ENCODE measurements around the gene FOXN4.

The FOXN4 gene

DNA sequence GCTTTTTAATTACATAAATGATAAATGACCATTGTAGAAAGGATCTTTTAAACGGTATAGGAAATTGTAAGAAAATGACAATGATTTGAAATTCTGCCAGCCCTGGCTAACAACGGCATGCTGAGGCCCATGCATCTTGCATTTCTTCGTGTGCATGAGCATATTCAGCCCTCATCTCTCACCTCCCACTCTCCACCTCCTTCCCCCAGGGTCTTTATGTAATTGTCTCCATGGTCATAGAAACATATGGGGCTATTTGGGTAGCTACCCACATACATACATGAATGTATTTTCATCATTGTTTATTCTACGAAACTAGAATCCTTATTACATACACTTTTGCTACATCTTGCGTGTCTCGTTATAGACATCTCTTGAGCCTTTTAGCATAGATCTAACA, 43.1 kb upstream of the FOXN4 start:
- H3K9me3 ChIP-seq (ENCODE audit: severe bottlenecking) = no peaks in the 10 kb centered on the region
- ATAC-seq (ENCODE audit: low read depth) = no peak
- H3K27me3 ChIP-seq (ENCODE audit: insufficient read depth, poor library complexity, severe bottlenecking) = peaks cover 22% of the 10 kb centered on the region
- no peak for DNase-seq (ENCODE audit: low spot score)
- no peaks in the 10 kb centered on the region for H3K36me3 ChIP-seq (ENCODE audit: low read depth)
- no peaks in the 10 kb centered on the region for H3K4me1 ChIP-seq (ENCODE audit: insufficient read depth, poor library complexity, severe bottlenecking)
- no peak overlapping the region for H3K4me3 ChIP-seq (ENCODE audit: severe bottlenecking)
- no peak for TF ChIP-seq CTCF (IDR thresholded peaks at IDR 0.05; ENCODE audit: poor library complexity, severe bottlenecking)
- no peak overlapping the region for H3K27ac ChIP-seq (ENCODE audit: poor library complexity, severe bottlenecking)

DNA sequence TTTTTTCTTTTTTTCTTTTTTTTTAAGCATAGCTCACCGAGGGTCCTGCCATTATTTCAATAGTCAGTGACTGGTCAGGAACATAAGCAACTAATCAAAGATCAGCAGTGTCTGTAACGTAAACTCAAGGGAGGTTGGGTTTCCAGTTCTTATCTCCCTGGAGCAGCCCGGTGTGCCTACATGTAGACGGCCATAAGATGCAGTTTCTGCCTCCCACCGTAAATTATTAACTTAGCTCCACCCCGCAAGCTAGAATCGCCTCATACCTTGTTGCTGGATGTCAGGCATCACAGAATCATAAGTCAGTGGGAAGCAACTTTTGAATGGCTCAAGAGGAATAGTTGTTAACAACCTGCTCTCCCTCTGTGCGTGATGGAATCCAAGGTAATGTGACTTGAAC, 38.5 kb upstream of the FOXN4 start, which contains the start of gene MYO1H:
TSS of gene MYO1H (plus strand) at position 312 of the 400 bp plus-strand sequence. CDS start at position 373, 61 bp downstream.
- Histone ChIP-seq H3K4me1 (ENCODE audit: insufficient read depth, poor library complexity, severe bottlenecking) (no peaks in the 10 kb centered on the region), H3K36me3 (ENCODE audit: low read depth) (no peaks in the 10 kb centered on the region), H3K27ac (ENCODE audit: poor library complexity, severe bottlenecking) (no peak within 1 kb of the TSS), H3K9me3 (ENCODE audit: severe bottlenecking) (no peaks in the 10 kb centered on the region), H3K27me3 (ENCODE audit: insufficient read depth, poor library complexity, severe bottlenecking) (peaks cover 9% of the 10 kb centered on the region), H3K4me3 (ENCODE audit: severe bottlenecking) (no peak within 1 kb of the TSS)
- DNase-seq (ENCODE audit: low spot score) (no peak), ATAC-seq (ENCODE audit: low read depth) (no peak)
- TF ChIP-seq CTCF (IDR thresholded peaks at IDR 0.05; ENCODE audit: poor library complexity, severe bottlenecking) = no peak

GRCh38 chr12:109346920-109347319, 37.8 kb upstream of the FOXN4 start:
- no peaks in the 10 kb centered on the region for H3K9me3 ChIP-seq (ENCODE audit: severe bottlenecking)
- no peak for TF ChIP-seq CTCF (IDR thresholded peaks at IDR 0.05; ENCODE audit: poor library complexity, severe bottlenecking)
- H3K36me3 ChIP-seq (ENCODE audit: low read depth) = no peaks in the 10 kb centered on the region
- peaks cover 3% of the 10 kb centered on the region for H3K27me3 ChIP-seq (ENCODE audit: insufficient read depth, poor library complexity, severe bottlenecking)
- no peak overlapping the region for H3K27ac ChIP-seq (ENCODE audit: poor library complexity, severe bottlenecking)
- DNase-seq (ENCODE audit: low spot score) = no peak
- H3K4me3 ChIP-seq (ENCODE audit: severe bottlenecking) = no peak overlapping the region
- ATAC-seq (ENCODE audit: low read depth) = no peak
- no peaks in the 10 kb centered on the region for H3K4me1 ChIP-seq (ENCODE audit: insufficient read depth, poor library complexity, severe bottlenecking)

DNA sequence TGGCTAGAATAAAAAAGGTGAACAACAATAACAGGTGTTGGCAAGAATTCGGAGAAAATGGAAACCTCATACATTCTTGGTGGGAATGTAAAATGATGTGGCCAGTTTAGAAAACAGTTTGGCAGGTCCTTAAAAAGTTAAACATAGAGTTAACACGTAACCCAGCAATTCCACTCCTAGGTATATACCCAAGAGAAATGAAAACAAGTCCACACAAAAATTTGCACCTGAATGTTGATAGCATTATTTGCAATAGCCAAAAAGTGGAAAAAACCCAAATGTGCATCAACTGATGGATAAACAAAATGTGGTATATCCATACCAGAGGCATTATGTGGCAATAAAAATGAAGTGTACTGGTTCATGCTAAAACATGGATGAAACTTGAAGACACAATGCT, 36.3 kb upstream of the FOXN4 start:
- no peaks in the 10 kb centered on the region for H3K36me3 ChIP-seq (ENCODE audit: low read depth)
- H3K27me3 ChIP-seq (ENCODE audit: insufficient read depth, poor library complexity, severe bottlenecking) = no peaks in the 10 kb centered on the region
- no peaks in the 10 kb centered on the region for H3K4me1 ChIP-seq (ENCODE audit: insufficient read depth, poor library complexity, severe bottlenecking)
- TF ChIP-seq CTCF (IDR thresholded peaks at IDR 0.05; ENCODE audit: poor library complexity, severe bottlenecking) = no peak
- H3K27ac ChIP-seq (ENCODE audit: poor library complexity, severe bottlenecking) = no peak overlapping the region
- no peak for DNase-seq (ENCODE audit: low spot score)
- H3K4me3 ChIP-seq (ENCODE audit: severe bottlenecking) = no peak overlapping the region
- no peaks in the 10 kb centered on the region for H3K9me3 ChIP-seq (ENCODE audit: severe bottlenecking)
- no peak for ATAC-seq (ENCODE audit: low read depth)

GRCh38 chr12:109343677-109344076, 34.6 kb upstream of the FOXN4 start:
- Histone ChIP-seq H3K27ac (ENCODE audit: poor library complexity, severe bottlenecking) (no peak overlapping the region), H3K4me1 (ENCODE audit: insufficient read depth, poor library complexity, severe bottlenecking) (no peaks in the 10 kb centered on the region), H3K4me3 (ENCODE audit: severe bottlenecking) (no peak overlapping the region), H3K36me3 (ENCODE audit: low read depth) (no peaks in the 10 kb centered on the region), H3K9me3 (ENCODE audit: severe bottlenecking) (no peaks in the 10 kb centered on the region), H3K27me3 (ENCODE audit: insufficient read depth, poor library complexity, severe bottlenecking) (no peaks in the 10 kb centered on the region)
- ATAC-seq (ENCODE audit: low read depth) (no peak), DNase-seq (ENCODE audit: low spot score) (no peak)
- no peak for TF ChIP-seq CTCF (IDR thresholded peaks at IDR 0.05; ENCODE audit: poor library complexity, severe bottlenecking)

Measured in RWPE2 (cell line).